DMS153 treated with DMSO at 0.1 percent for 48 hours (cell line): ENCODE data around the gene ARHGAP11A.

Experiments
- DNase-seq: peaks from one replicate; lab custom pipeline; 2025; ENCODE audit not compliant: unreplicated experiment; lab: John Stamatoyannopoulos, UW

ARHGAP11A gene

GRCh38 chr15:32683906-32684584, 68.7 kb downstream of the ARHGAP11A start:
- no peak for DNase-seq

- no peak for DNase-seq
These were observed 70.3 kb downstream of the ARHGAP11A start for GRCh38 chr15:32685576-32685975.

- DNase-seq, result no peak
These were observed 72.3 kb downstream of the ARHGAP11A start for GRCh38 chr15:32687556-32687955.

- DNase-seq, result peak; percentile 9
These were observed 72.9 kb downstream of the ARHGAP11A start for GRCh38 chr15:32688151-32688639.
